H9 (cell line): ENCODE data around the gene PSMA4. TPM values are rescaled to one million over a fixed set of nuclear protein-coding genes. Genes with fewer than 3 reads are reported as not detected.

ENCODE experiments used
- DNase-seq: peaks from one replicate; pipeline ENCODE4 v3.0.0-alpha.2; 2017
- H2AFZ ChIP-seq: one replicate; pipeline ENCODE4 v1.6.1; 2013; ENCODE audit warnings: mild to moderate bottlenecking, low read length, control low read depth, moderate library complexity
- H2AK5ac ChIP-seq: 2 replicates; pipeline ENCODE4 v1.6.1; 2013; ENCODE audit warnings: low read length, control low read depth, mixed read lengths; ENCODE audit not compliant: insufficient read length
- H2BK120ac ChIP-seq: one replicate; pipeline ENCODE4 v1.6.1; 2013; ENCODE audit warnings: low read depth, mild to moderate bottlenecking, low read length, control low read depth, inconsistent platforms; ENCODE audit not compliant: poor library complexity, severe bottlenecking
- H2BK12ac ChIP-seq: 2 replicates; pipeline ENCODE4 v1.6.1; 2013; ENCODE audit warnings: low read length, control low read depth, mixed read lengths, low read depth; ENCODE audit not compliant: insufficient read length
- H2BK15ac ChIP-seq: 2 replicates; pipeline ENCODE4 v1.6.1; 2013; ENCODE audit warnings: low read depth, low read length, control low read depth
- H2BK20ac ChIP-seq: one replicate; pipeline ENCODE4 v1.6.1; 2013; ENCODE audit warnings: low read depth, mild to moderate bottlenecking, low read length, control low read depth, inconsistent platforms; ENCODE audit not compliant: poor library complexity, severe bottlenecking
- H2BK5ac ChIP-seq: 2 replicates; pipeline ENCODE4 v1.6.1; 2013; ENCODE audit warnings: low read length, control low read depth, mixed read lengths; ENCODE audit not compliant: insufficient read length
- H3K14ac ChIP-seq: 2 replicates; pipeline ENCODE4 v1.6.1; 2013; ENCODE audit warnings: low read length, control low read depth; ENCODE audit not compliant: insufficient read depth
- H3K18ac ChIP-seq: 2 replicates; pipeline ENCODE4 v1.6.1; 2013; ENCODE audit warnings: low read depth, mild to moderate bottlenecking, mixed read lengths, low read length, control low read depth; ENCODE audit not compliant: insufficient read length
- H3K23ac ChIP-seq: 2 replicates; pipeline ENCODE4 v1.6.1; 2013; ENCODE audit warnings: low read length, control low read depth, mixed read lengths, low read depth; ENCODE audit not compliant: insufficient read length
- H3K23me2 ChIP-seq: 2 replicates; pipeline ENCODE4 v1.6.1; 2013; ENCODE audit warnings: low read depth, mild to moderate bottlenecking, mixed read lengths, low read length, control low read depth; ENCODE audit not compliant: insufficient read length, poor library complexity, severe bottlenecking
- H3K27ac ChIP-seq: 2 replicates; pipeline ENCODE4 v1.5.1; 2013; ENCODE audit warnings: low read length, control low read depth, mixed read lengths, low read depth; ENCODE audit not compliant: insufficient read length
- H3K27me3 ChIP-seq: 2 replicates; pipeline ENCODE4 v1.6.1; 2013; ENCODE audit warnings: low read length, control low read depth, inconsistent platforms; ENCODE audit not compliant: insufficient read depth
- H3K4ac ChIP-seq: 2 replicates; pipeline ENCODE4 v1.6.1; 2013; ENCODE audit warnings: low read depth, mild to moderate bottlenecking, control low read depth, inconsistent platforms, low read length, moderate library complexity
- H3K4me1 ChIP-seq: 2 replicates; pipeline ENCODE4 v1.6.1; 2013; ENCODE audit warnings: low read length, control low read depth, inconsistent platforms; ENCODE audit not compliant: insufficient read depth
- H3K4me2 ChIP-seq: 2 replicates; pipeline ENCODE4 v1.6.1; 2013; ENCODE audit warnings: low read length, control low read depth, mixed read lengths; ENCODE audit not compliant: insufficient read length, insufficient read depth
- H3K56ac ChIP-seq: 2 replicates; pipeline ENCODE4 v1.6.1; 2013; ENCODE audit warnings: low read depth, mild to moderate bottlenecking, mixed read lengths, low read length, control low read depth; ENCODE audit not compliant: insufficient read length
- H3K79me1 ChIP-seq: 2 replicates; pipeline ENCODE4 v1.6.1; 2013; ENCODE audit warnings: low read depth, mild to moderate bottlenecking, moderate library complexity, low read length, control low read depth, inconsistent platforms; ENCODE audit not compliant: insufficient read depth, poor library complexity, severe bottlenecking
- H3K79me2 ChIP-seq: 2 replicates; pipeline ENCODE4 v1.6.1; 2013; ENCODE audit warnings: low read length, control low read depth, inconsistent platforms; ENCODE audit not compliant: insufficient read depth
- H3K9ac ChIP-seq: 2 replicates; pipeline ENCODE4 v1.6.1; 2013; ENCODE audit warnings: low read length, control low read depth, mixed read lengths; ENCODE audit not compliant: insufficient read length; ENCODE audit errors: extremely low read depth
- H3K9me3 ChIP-seq: one replicate; pipeline ENCODE4 v1.6.1; 2013; ENCODE audit warnings: low read depth, low read length, inconsistent platforms; ENCODE audit not compliant: control insufficient read depth
- H3T11ph ChIP-seq: one replicate; pipeline ENCODE4 v1.6.1; 2013; ENCODE audit warnings: mild to moderate bottlenecking, low read length, control low read depth, inconsistent platforms
- H4K20me1 ChIP-seq: one replicate; pipeline ENCODE4 v1.6.1; 2013; ENCODE audit not compliant: control insufficient read depth, insufficient read length, insufficient read depth
- H4K5ac ChIP-seq: 2 replicates; pipeline ENCODE4 v1.6.1; 2013; ENCODE audit warnings: low read depth, mild to moderate bottlenecking, mixed read lengths, low read length, control low read depth; ENCODE audit not compliant: insufficient read length
- H4K8ac ChIP-seq: replicated peaks from 2 replicates; pipeline ENCODE4 v1.6.1; 2013; ENCODE audit warnings: low read length, control low read depth, mixed read lengths, low read depth; ENCODE audit not compliant: insufficient read length
- H4K91ac ChIP-seq: 2 replicates; pipeline ENCODE4 v1.6.1; 2013; ENCODE audit warnings: low read depth, mild to moderate bottlenecking, moderate library complexity, mixed read lengths, low read length, control low read depth; ENCODE audit not compliant: insufficient read length
- H3K27ac Mint-ChIP-seq, 3 experiments: 2 replicates in 2 of 3; 3 replicates in 1 of 3; pipeline ENCODE4 v1.8.0; 2020 to 2021; ENCODE audit warnings: mixed read lengths in 3 of 3, mild to moderate bottlenecking in 1 of 3, moderate library complexity in 1 of 3
- H3K27me3 Mint-ChIP-seq: 2 replicates; pipeline ENCODE4 v1.8.0; 2021; ENCODE audit warnings: low read depth, mild to moderate bottlenecking, moderate library complexity, mixed read lengths
- H3K36me3 Mint-ChIP-seq, 3 experiments: 2 replicates in 2 of 3; 3 replicates in 1 of 3; pipeline ENCODE4 v1.8.0; 2020 to 2021; ENCODE audit warnings: low read depth in 3 of 3, mixed read lengths in 3 of 3; ENCODE audit not compliant: insufficient read depth in 1 of 3
- H3K4me1 Mint-ChIP-seq, 2 experiments: 2 replicates each; pipeline ENCODE4 v1.8.0; 2020; ENCODE audit warnings: mixed read lengths in 2 of 2
- H3K4me3 Mint-ChIP-seq, 2 experiments: 2 replicates in 1 of 2; 3 replicates in 1 of 2; pipeline ENCODE4 v1.8.0; 2020 to 2021; ENCODE audit warnings: mild to moderate bottlenecking in 2 of 2, mixed read lengths in 2 of 2, moderate library complexity in 1 of 2
- H3K9me3 Mint-ChIP-seq, 2 experiments: 2 replicates in 1 of 2; 3 replicates in 1 of 2; pipeline ENCODE4 v1.8.0; 2020; ENCODE audit warnings: mild to moderate bottlenecking in 2 of 2, mixed read lengths in 2 of 2, moderate library complexity in 1 of 2
- CTCF ChIP-seq: fragments of 200-600 bp; sonication (generic); conservative IDR thresholded peaks from 3 replicates; pipeline ENCODE4 v1.8.0; 2021; ENCODE audit warnings: antibody characterized with exemption, mild to moderate bottlenecking
- WGBS: extraction: QIAGEN DNeasy Blood & Tissue Kit; methylation state at CpG from one replicate; pipeline ENCODE4 v1.1.7; 2013; ENCODE audit warnings: missing lambda C conversion rate, low lambda C conversion rate, mixed read lengths; ENCODE audit not compliant: insufficient read length; ENCODE audit errors: extremely low coverage; 5-methylcytosine and 5-hydroxymethylcytosine counted together
- total RNA-seq: library from RNA; stranded (reverse); gene quantifications from 2 replicates; pipeline ENCODE4 v1.2.1, GENCODE V29; 2021

The PSMA4 gene
- total RNA-seq, 1 experiment from 2014 or later: 333 TPM

- TF ChIP-seq CTCF: no peak
- H3K27ac Mint-ChIP-seq: no peak overlapping the region
- no peaks in the 10 kb centered on the region for H3K9me3 ChIP-seq
- H4K20me1 ChIP-seq: no peaks in the 10 kb centered on the region
- no peak overlapping the region for H2BK15ac ChIP-seq
- H3K4me1 Mint-ChIP-seq: no peaks in the 10 kb centered on the region
- no peak overlapping the region for H2BK20ac ChIP-seq
- H3K18ac ChIP-seq: no peak overlapping the region
- H4K91ac ChIP-seq: no peak overlapping the region
- H2AFZ ChIP-seq: no peak overlapping the region
- no peaks in the 10 kb centered on the region for H3K79me2 ChIP-seq
- no peak overlapping the region for H4K5ac ChIP-seq
- no peak overlapping the region for H3T11ph ChIP-seq
- DNase-seq: no peak
- WGBS: no CpG with 5 or more reads among the region's 2 CpGs
- H3K27me3 Mint-ChIP-seq: no peaks in the 10 kb centered on the region; the same call in 1 of the 2 replicates
- H3K4me1 ChIP-seq: no peaks in the 10 kb centered on the region
- H2BK120ac ChIP-seq: no peak overlapping the region
- H3K9ac ChIP-seq: no peak overlapping the region
- no peak overlapping the region for H4K8ac ChIP-seq
- no peak overlapping the region for H3K4ac ChIP-seq
- no peak overlapping the region for H3K14ac ChIP-seq
- no peaks in the 10 kb centered on the region for H3K36me3 Mint-ChIP-seq
- H3K23me2 ChIP-seq: no peaks in the 10 kb centered on the region
- H3K9me3 Mint-ChIP-seq: no peaks in the 10 kb centered on the region; a peak in 1 of 5 replicates
- no peaks in the 10 kb centered on the region for H3K27me3 ChIP-seq
- no peak overlapping the region for H3K27ac ChIP-seq
- no peak overlapping the region for H2BK5ac ChIP-seq
- H3K4me2 ChIP-seq: no peak overlapping the region
- no peaks in the 10 kb centered on the region for H3K79me1 ChIP-seq
- H2AK5ac ChIP-seq: no peak overlapping the region
- H2BK12ac ChIP-seq: no peak overlapping the region
- no peak overlapping the region for H3K4me3 Mint-ChIP-seq
- no peak overlapping the region for H3K56ac ChIP-seq
- H3K23ac ChIP-seq: no peak overlapping the region
Observed at GRCh38 chr15:78533331-78533730, 6.9 kb upstream of the PSMA4 start.
